DND-41 (cell line): Measurements from ENCODE around the gene ARHGAP18.
A peak's percentile ranks its signal among the peaks of the same experiment; 100 is the strongest.

Source experiments
- ATAC-seq: fragments of 200-7000 bp; cut with Tn5 transposase; 3 replicates; pipeline ENCODE4 v1.9.1; 2021; ENCODE audit warnings: low read depth; ENCODE audit not compliant: insufficient read depth
- DNase-seq: peaks from one replicate; pipeline ENCODE4 v3.0.0-alpha.2; 2020
- H2AFZ ChIP-seq: 2 replicates; pipeline ENCODE4 v1.6.0; 2012; ENCODE audit warnings: low read depth, low read length
- H3K27ac ChIP-seq: 2 replicates; pipeline ENCODE4 v1.5.1; 2012; ENCODE audit warnings: low read length, inconsistent platforms
- H3K27me3 ChIP-seq: fragments of 200-600 bp; sonication (generic); 2 replicates; pipeline ENCODE4 v1.6.0; 2012; ENCODE audit warnings: low read length, mild to moderate bottlenecking, inconsistent platforms; ENCODE audit not compliant: insufficient read depth, poor library complexity
- H3K36me3 ChIP-seq: 2 replicates; pipeline ENCODE4 v1.5.1; 2012; ENCODE audit warnings: low read length, inconsistent platforms; ENCODE audit not compliant: insufficient read depth
- H3K4me1 ChIP-seq: 2 replicates; pipeline ENCODE4 v1.5.1; 2012; ENCODE audit warnings: mild to moderate bottlenecking, low read length; ENCODE audit not compliant: insufficient read depth
- H3K4me2 ChIP-seq: 2 replicates; pipeline ENCODE4 v1.6.0; 2012; ENCODE audit warnings: mild to moderate bottlenecking, moderate library complexity, low read length, inconsistent platforms; ENCODE audit not compliant: insufficient read depth
- H3K4me3 ChIP-seq, 2 experiments: fragments of 200-600 bp in 1 of 2; shearing (Covaris generic) in 1 of 2; 2 replicates each; pipeline ENCODE4 v1.5.1; 2012 to 2016; ENCODE audit warnings: inconsistent platforms in 2 of 2, low read length in 2 of 2, mild to moderate bottlenecking in 2 of 2, low read depth in 1 of 2, moderate library complexity in 1 of 2
- H3K79me2 ChIP-seq: 2 replicates; pipeline ENCODE4 v1.6.0; 2012; ENCODE audit warnings: low read length, inconsistent platforms; ENCODE audit not compliant: insufficient read depth
- H3K9ac ChIP-seq: 2 replicates; pipeline ENCODE4 v1.6.0; 2012; ENCODE audit warnings: low read depth, mild to moderate bottlenecking, inconsistent platforms, low read length, moderate library complexity
- H3K9me3 ChIP-seq: 2 replicates; pipeline ENCODE4 v1.5.1; 2012; ENCODE audit warnings: low read length, moderate library complexity, mild to moderate bottlenecking, inconsistent platforms; ENCODE audit not compliant: insufficient read depth, severe bottlenecking
- H4K20me1 ChIP-seq: 2 replicates; pipeline ENCODE4 v1.6.0; 2012; ENCODE audit warnings: low read length; ENCODE audit not compliant: insufficient read depth
- CTCF ChIP-seq: IDR thresholded peaks from 2 replicates; pipeline ENCODE4 v1.5.1; 2012; ENCODE audit warnings: borderline replicate concordance, low read length, moderate library complexity, mild to moderate bottlenecking; ENCODE audit not compliant: poor library complexity, severe bottlenecking; ENCODE audit errors: extremely low read depth
- EZH2 ChIP-seq: IDR thresholded peaks from 3 replicates; pipeline ENCODE4 v1.6.1; 2012; ENCODE audit warnings: borderline replicate concordance, low read depth, mild to moderate bottlenecking, moderate library complexity, low read length, inconsistent platforms; ENCODE audit not compliant: severe bottlenecking

The ARHGAP18 gene

GRCh38 chr6:129748901-129749748 lies 39.1 kb upstream of the ARHGAP18 start:
- Histone ChIP-seq H3K79me2 (no peaks in the 10 kb centered on the region), H3K27me3 (no peaks in the 10 kb centered on the region), H3K27ac (peak overlapping the region; percentile 72), H3K4me1 (peaks cover 36% of the 10 kb centered on the region), H4K20me1 (no peaks in the 10 kb centered on the region), H3K9me3 (no peaks in the 10 kb centered on the region), H3K4me2 (peak overlapping the region; percentile 52), H3K9ac (peak overlapping the region; percentile 38), H2AFZ (peak overlapping the region; percentile 51), H3K36me3 (no peaks in the 10 kb centered on the region), H3K4me3 (peak overlapping the region in 1 of 2 experiments; percentile 23; a peak in 2 of 4 replicates)
- ATAC-seq (no peak), DNase-seq (no peak)
- TF ChIP-seq EZH2 (no peak), CTCF (no peak)

- Histone ChIP-seq H3K27ac (peak overlapping the region; percentile 72), H3K4me2 (peak overlapping the region; percentile 52), H3K36me3 (no peaks in the 10 kb centered on the region), H3K79me2 (no peaks in the 10 kb centered on the region), H3K9ac (peak overlapping the region; percentile 38), H3K27me3 (no peaks in the 10 kb centered on the region), H3K4me1 (peaks cover 43% of the 10 kb centered on the region), H4K20me1 (no peaks in the 10 kb centered on the region), H3K9me3 (no peaks in the 10 kb centered on the region), H3K4me3 (peak overlapping the region in 1 of 2 experiments; percentile 23; a peak in 2 of 4 replicates), H2AFZ (peak overlapping the region; percentile 51)
- peak; percentile 92 for ATAC-seq
- TF ChIP-seq EZH2 (no peak), CTCF (no peak)
- DNase-seq = peak; percentile 84
These were observed 38.4 kb upstream of the ARHGAP18 start for GRCh38 chr6:129748212-129748900.

GRCh38 chr6:129747588-129748112 lies 37.7 kb upstream of the ARHGAP18 start:
- no peak for TF ChIP-seq EZH2
- TF ChIP-seq CTCF = no peak
- Histone ChIP-seq H3K4me3 (no peak overlapping the region), H3K27me3 (no peaks in the 10 kb centered on the region), H3K27ac (peak overlapping the region; percentile 72), H3K4me2 (peak overlapping the region; percentile 52), H3K9me3 (no peaks in the 10 kb centered on the region), H3K9ac (peak overlapping the region; percentile 38), H2AFZ (no peak overlapping the region), H3K79me2 (no peaks in the 10 kb centered on the region), H3K36me3 (no peaks in the 10 kb centered on the region), H3K4me1 (peaks cover 43% of the 10 kb centered on the region), H4K20me1 (no peaks in the 10 kb centered on the region)
- DNase-seq (no peak), ATAC-seq (no peak)
